HEK293 (cell line): Measurements from ENCODE around the gene SZT2.

Experiments used
- CTCF ChIA-PET: fragments of 350-600 bp; formaldehyde crosslinking; extraction: SDS; loops from one replicate; lab custom pipeline; 2021; ENCODE audit warnings: antibody characterized with exemption; lab: Yijun Ruan, JAX
- POLR2A ChIA-PET: fragments of 300-600 bp; formaldehyde crosslinking; extraction: SDS; loops from one replicate; lab custom pipeline; 2020; ENCODE audit warnings: antibody characterized with exemption, inconsistent platforms; lab: Yijun Ruan, JAX
- H3K27ac ChIP-seq: fragments of 200-500 bp; sonication (Bioruptor generic); 2 replicates; pipeline ENCODE4 v1.5.1; 2014; ENCODE audit warnings: low read depth, low read length, control low read depth, inconsistent platforms; ENCODE audit errors: extremely low read depth
- H3K36me3 ChIP-seq, 2 experiments: fragments of 200-500 bp in 1 of 2; sonication (Bioruptor generic) in 1 of 2; 1 replicate in 1 of 2; 2 replicates in 1 of 2; pipeline ENCODE4 v1.5.1; 2014 to 2017; ENCODE audit warnings: inconsistent platforms in 2 of 2, low read length in 2 of 2; ENCODE audit not compliant: control insufficient read depth in 2 of 2, insufficient read depth in 1 of 2
- H3K4me1 ChIP-seq: fragments of 200-500 bp; sonication (Bioruptor generic); 2 replicates; pipeline ENCODE4 v1.5.1; 2014; ENCODE audit warnings: mild to moderate bottlenecking, low read length, inconsistent platforms; ENCODE audit not compliant: control insufficient read depth, insufficient read depth
- H3K4me3 ChIP-seq: 2 replicates; pipeline ENCODE4 v1.5.1; 2011; ENCODE audit warnings: low read depth, mild to moderate bottlenecking, control low read depth, low read length, moderate library complexity
- H3K9me3 ChIP-seq: fragments of 200-500 bp; sonication (Bioruptor generic); 2 replicates; pipeline ENCODE4 v1.5.1; 2014; ENCODE audit warnings: low read depth, low read length, inconsistent platforms; ENCODE audit not compliant: control insufficient read depth, insufficient read depth
- MYNN ChIP-seq: fragments of 450-650 bp; formaldehyde crosslinking; IDR thresholded peaks from 2 replicates; pipeline ENCODE4 v1.5.1; 2016; ENCODE audit warnings: missing biosample characterization, missing genetic modification characterization, borderline replicate concordance
- OSR2 ChIP-seq: fragments of 450-650 bp; formaldehyde crosslinking; IDR thresholded peaks from 2 replicates; pipeline ENCODE4 v1.5.1; 2016; ENCODE audit warnings: missing biosample characterization, missing genetic modification characterization
- SCRT2 ChIP-seq: fragments of 450-650 bp; formaldehyde crosslinking; IDR thresholded peaks from 2 replicates; pipeline ENCODE4 v1.5.1; 2016; ENCODE audit warnings: missing biosample characterization, missing genetic modification characterization
- TCF7L2 ChIP-seq: IDR thresholded peaks from 2 replicates; pipeline ENCODE4 v1.6.1; 2011; ENCODE audit warnings: low read depth, mild to moderate bottlenecking, inconsistent platforms, low read length, moderate library complexity, borderline replicate concordance
- WT1 ChIP-seq: fragments of 450-650 bp; formaldehyde crosslinking; IDR thresholded peaks from 2 replicates; pipeline ENCODE4 v1.5.1; 2016; ENCODE audit warnings: missing biosample characterization, missing genetic modification characterization
- YY1 ChIP-seq: fragments of 450-650 bp; formaldehyde crosslinking; IDR thresholded peaks from 2 replicates; pipeline ENCODE4 v1.5.1; 2018; ENCODE audit warnings: missing biosample characterization, missing genetic modification characterization
- ZBTB1 ChIP-seq: fragments of 450-650 bp; formaldehyde crosslinking; IDR thresholded peaks from 2 replicates; pipeline ENCODE4 v1.5.1; 2016; ENCODE audit warnings: missing biosample characterization, missing genetic modification characterization
- ZBTB20 ChIP-seq: fragments of 450-650 bp; formaldehyde crosslinking; IDR thresholded peaks from 2 replicates; pipeline ENCODE4 v1.5.1; 2016; ENCODE audit warnings: missing biosample characterization, missing genetic modification characterization
- ZBTB48 ChIP-seq: fragments of 450-650 bp; formaldehyde crosslinking; IDR thresholded peaks from 2 replicates; pipeline ENCODE4 v1.5.1; 2016; ENCODE audit warnings: missing biosample characterization, missing genetic modification characterization
- ZNF184 ChIP-seq: fragments of 450-650 bp; IDR thresholded peaks from 2 replicates; pipeline ENCODE4 v1.5.1; 2018; ENCODE audit warnings: missing biosample characterization, mild to moderate bottlenecking, missing genetic modification characterization
- ZNF202 ChIP-seq: fragments of 450-650 bp; formaldehyde crosslinking; IDR thresholded peaks from 2 replicates; pipeline ENCODE4 v1.5.1; 2016; ENCODE audit warnings: missing biosample characterization, missing genetic modification characterization, borderline replicate concordance
- ZNF311 ChIP-seq: fragments of 450-650 bp; formaldehyde crosslinking; IDR thresholded peaks from 2 replicates; pipeline ENCODE4 v1.5.1; 2017; ENCODE audit warnings: missing biosample characterization, missing genetic modification characterization, borderline replicate concordance
- ZNF394 ChIP-seq: fragments of 450-650 bp; formaldehyde crosslinking; IDR thresholded peaks from 2 replicates; pipeline ENCODE4 v1.5.1; 2016; ENCODE audit warnings: missing biosample characterization, missing genetic modification characterization, mild to moderate bottlenecking, moderate library complexity, borderline replicate concordance
- ZNF544 ChIP-seq: fragments of 450-650 bp; formaldehyde crosslinking; IDR thresholded peaks from 2 replicates; pipeline ENCODE4 v1.5.0; 2017; ENCODE audit warnings: missing biosample characterization, missing genetic modification characterization
- ZNF791 ChIP-seq: fragments of 450-650 bp; formaldehyde crosslinking; IDR thresholded peaks from 2 replicates; pipeline ENCODE4 v1.5.1; 2016; ENCODE audit warnings: missing biosample characterization, missing genetic modification characterization
- ZNF830 ChIP-seq: fragments of 450-650 bp; IDR thresholded peaks from 2 replicates; pipeline ENCODE4 v1.5.0; 2018; ENCODE audit warnings: missing biosample characterization, missing genetic modification characterization, low read depth, mild to moderate bottlenecking, moderate library complexity
- TF ChIP-seq, protein P1 (sequence below): fragments of 450-650 bp; formaldehyde crosslinking; IDR thresholded peaks from 2 replicates; pipeline ENCODE4 v1.5.1; 2016; ENCODE audit warnings: missing biosample characterization, missing genetic modification characterization
- TF ChIP-seq, protein P2 (sequence below): fragments of 450-650 bp; formaldehyde crosslinking; conservative IDR thresholded peaks from 2 replicates; pipeline ENCODE4 v1.5.1; 2016; ENCODE audit warnings: low read depth, missing biosample characterization, missing genetic modification characterization
- TF ChIP-seq, protein P3 (sequence below): fragments of 450-650 bp; formaldehyde crosslinking; IDR thresholded peaks from 2 replicates; pipeline ENCODE4 v1.5.1; 2016; ENCODE audit warnings: missing biosample characterization, missing genetic modification characterization
- TF ChIP-seq, protein P4 (sequence below): fragments of 450-650 bp; formaldehyde crosslinking; IDR thresholded peaks from 2 replicates; pipeline ENCODE4 v1.5.1; 2016; ENCODE audit warnings: missing biosample characterization, missing genetic modification characterization
- TF ChIP-seq, protein P5 (sequence below): fragments of 450-650 bp; formaldehyde crosslinking; IDR thresholded peaks from 2 replicates; pipeline ENCODE4 v1.5.1; 2016; ENCODE audit warnings: missing biosample characterization, missing genetic modification characterization

SZT2 gene

DNA sequence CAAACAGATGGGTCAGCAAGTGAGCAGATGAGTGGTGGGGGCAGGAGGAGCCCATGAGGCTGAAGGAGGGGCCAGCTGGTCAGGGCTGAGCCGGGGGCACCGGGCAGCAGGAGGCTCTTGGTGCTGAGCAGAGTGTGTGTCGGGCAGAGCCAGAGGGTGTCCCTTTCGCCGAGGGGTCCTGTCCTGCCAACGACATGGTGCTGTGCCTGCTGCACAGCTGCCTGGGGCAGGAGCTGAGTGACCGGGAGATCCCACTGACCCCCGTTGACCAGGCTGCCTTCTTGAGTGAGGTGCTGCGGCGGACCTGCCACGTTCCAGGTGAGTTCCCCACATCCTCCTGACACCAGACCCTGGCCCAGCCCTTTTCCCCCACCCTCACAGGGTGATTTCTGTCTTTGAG is 36.5 kb downstream of the SZT2 start (continued):
- TF ChIP-seq, protein P1, sequence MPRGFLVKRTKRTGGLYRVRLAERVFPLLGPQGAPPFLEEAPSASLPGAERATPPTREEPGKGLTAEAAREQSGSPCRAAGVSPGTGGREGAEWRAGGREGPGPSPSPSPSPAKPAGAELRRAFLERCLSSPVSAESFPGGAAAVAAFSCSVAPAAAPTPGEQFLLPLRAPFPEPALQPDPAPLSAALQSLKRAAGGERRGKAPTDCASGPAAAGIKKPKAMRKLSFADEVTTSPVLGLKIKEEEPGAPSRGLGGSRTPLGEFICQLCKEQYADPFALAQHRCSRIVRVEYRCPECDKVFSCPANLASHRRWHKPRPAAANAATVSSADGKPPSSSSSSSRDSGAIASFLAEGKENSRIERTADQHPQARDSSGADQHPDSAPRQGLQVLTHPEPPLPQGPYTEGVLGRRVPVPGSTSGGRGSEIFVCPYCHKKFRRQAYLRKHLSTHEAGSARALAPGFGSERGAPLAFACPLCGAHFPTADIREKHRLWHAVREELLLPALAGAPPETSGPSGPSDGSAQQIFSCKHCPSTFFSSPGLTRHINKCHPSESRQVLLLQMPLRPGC (tag by site-specific recombination): no peak
- no peak for TF ChIP-seq ZNF544 (tag by site-specific recombination)
- TF ChIP-seq ZNF791 (tag by site-specific recombination): no peak

DNA sequence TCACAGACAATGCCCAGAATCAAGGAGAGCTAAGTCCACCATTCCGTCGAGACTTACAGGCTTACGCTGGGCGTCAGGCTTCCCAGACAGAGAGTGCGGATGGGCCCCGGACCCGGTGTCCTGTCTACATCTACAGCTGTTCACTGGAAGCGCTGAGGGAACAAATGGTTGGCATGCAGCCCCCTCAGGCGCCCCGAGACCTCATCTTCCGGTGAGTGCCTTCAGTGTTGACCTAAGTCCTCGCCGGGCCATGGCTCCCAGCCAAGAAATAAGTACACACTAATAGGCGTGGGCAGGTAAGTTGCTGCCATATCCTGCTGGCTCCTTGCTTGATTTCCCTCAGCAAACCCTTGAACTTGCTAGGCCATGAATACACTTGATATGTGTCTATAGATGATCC is 37.8 kb downstream of the SZT2 start:
- H3K36me3 ChIP-seq: peaks cover 12 to 100% of the 10 kb centered on the region in 2 experiments
- POLR2A ChIA-PET: no interaction called here
- H3K27ac ChIP-seq: no peak overlapping the region
- TF ChIP-seq ZNF830 (tag by site-specific recombination) (no peak), ZBTB48 (tag by site-specific recombination) (no peak), ZNF184 (tag by site-specific recombination) (no peak), WT1 (no peak), MYNN (tag by site-specific recombination) (no peak), ZBTB1 (no peak), SCRT2 (tag by site-specific recombination) (no peak), ZNF202 (no peak)
- TF ChIP-seq, protein P2, sequence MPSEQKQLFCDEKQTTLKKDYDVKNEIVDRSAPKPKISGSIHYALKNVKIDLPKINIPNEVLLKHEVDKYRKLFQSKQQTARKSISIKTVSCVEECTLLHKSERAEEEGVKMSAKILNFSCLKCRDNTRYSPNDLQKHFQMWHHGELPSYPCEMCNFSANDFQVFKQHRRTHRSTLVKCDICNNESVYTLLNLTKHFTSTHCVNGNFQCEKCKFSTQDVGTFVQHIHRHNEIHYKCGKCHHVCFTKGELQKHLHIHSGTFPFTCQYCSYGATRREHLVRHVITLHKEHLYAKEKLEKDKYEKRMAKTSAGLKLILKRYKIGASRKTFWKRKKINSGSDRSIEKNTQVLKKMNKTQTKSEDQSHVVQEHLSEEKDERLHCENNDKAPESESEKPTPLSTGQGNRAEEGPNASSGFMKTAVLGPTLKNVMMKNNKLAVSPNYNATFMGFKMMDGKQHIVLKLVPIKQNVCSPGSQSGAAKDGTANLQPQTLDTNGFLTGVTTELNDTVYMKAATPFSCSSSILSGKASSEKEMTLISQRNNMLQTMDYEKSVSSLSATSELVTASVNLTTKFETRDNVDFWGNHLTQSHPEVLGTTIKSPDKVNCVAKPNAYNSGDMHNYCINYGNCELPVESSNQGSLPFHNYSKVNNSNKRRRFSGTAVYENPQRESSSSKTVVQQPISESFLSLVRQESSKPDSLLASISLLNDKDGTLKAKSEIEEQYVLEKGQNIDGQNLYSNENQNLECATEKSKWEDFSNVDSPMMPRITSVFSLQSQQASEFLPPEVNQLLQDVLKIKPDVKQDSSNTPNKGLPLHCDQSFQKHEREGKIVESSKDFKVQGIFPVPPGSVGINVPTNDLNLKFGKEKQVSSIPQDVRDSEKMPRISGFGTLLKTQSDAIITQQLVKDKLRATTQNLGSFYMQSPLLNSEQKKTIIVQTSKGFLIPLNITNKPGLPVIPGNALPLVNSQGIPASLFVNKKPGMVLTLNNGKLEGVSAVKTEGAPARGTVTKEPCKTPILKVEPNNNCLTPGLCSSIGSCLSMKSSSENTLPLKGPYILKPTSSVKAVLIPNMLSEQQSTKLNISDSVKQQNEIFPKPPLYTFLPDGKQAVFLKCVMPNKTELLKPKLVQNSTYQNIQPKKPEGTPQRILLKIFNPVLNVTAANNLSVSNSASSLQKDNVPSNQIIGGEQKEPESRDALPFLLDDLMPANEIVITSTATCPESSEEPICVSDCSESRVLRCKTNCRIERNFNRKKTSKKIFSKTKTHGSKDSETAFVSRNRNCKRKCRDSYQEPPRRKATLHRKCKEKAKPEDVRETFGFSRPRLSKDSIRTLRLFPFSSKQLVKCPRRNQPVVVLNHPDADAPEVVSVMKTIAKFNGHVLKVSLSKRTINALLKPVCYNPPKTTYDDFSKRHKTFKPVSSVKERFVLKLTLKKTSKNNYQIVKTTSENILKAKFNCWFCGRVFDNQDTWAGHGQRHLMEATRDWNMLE (tag by site-specific recombination): no peak
- TF ChIP-seq, protein P3, sequence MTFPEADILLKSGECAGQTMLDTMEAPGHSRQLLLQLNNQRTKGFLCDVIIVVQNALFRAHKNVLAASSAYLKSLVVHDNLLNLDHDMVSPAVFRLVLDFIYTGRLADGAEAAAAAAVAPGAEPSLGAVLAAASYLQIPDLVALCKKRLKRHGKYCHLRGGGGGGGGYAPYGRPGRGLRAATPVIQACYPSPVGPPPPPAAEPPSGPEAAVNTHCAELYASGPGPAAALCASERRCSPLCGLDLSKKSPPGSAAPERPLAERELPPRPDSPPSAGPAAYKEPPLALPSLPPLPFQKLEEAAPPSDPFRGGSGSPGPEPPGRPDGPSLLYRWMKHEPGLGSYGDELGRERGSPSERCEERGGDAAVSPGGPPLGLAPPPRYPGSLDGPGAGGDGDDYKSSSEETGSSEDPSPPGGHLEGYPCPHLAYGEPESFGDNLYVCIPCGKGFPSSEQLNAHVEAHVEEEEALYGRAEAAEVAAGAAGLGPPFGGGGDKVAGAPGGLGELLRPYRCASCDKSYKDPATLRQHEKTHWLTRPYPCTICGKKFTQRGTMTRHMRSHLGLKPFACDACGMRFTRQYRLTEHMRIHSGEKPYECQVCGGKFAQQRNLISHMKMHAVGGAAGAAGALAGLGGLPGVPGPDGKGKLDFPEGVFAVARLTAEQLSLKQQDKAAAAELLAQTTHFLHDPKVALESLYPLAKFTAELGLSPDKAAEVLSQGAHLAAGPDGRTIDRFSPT (tag by site-specific recombination): no peak
- TF ChIP-seq, protein P4, sequence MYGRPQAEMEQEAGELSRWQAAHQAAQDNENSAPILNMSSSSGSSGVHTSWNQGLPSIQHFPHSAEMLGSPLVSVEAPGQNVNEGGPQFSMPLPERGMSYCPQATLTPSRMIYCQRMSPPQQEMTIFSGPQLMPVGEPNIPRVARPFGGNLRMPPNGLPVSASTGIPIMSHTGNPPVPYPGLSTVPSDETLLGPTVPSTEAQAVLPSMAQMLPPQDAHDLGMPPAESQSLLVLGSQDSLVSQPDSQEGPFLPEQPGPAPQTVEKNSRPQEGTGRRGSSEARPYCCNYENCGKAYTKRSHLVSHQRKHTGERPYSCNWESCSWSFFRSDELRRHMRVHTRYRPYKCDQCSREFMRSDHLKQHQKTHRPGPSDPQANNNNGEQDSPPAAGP: no peak
- TF ChIP-seq, all 188 proteins: peak for 0
- H3K4me1 ChIP-seq: no peaks in the 10 kb centered on the region
- no peak overlapping the region for H3K4me3 ChIP-seq
- H3K9me3 ChIP-seq: no peaks in the 10 kb centered on the region
- CTCF ChIA-PET: interaction anchor here (0.5 to 1.0 kb wide), 2 partner anchors 620 to 1083 kb away, joined by 3 to 5 read pairs; no protein-coding TSS in a partner anchor

DNA sequence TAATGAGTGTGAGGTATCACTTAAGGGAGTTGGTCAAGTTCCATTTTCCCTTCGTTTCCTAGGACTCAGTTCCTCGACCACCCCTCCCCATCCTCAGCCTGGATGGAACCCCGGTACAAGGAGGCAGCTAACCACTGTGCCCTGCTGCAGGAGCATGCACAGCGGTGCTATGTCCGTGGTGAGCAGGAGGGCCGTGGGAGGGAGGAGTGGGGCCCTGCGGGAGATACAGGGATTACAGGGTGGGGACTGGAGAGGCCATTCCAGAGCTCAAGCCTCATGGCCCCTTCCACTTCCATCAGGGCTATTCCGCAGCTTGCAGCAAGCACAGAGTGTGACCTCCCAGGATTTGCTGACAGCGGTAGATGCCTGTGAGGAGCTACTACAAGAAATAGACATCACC is 38.2 kb downstream of the SZT2 start:
- no peak overlapping the region for H3K4me3 ChIP-seq
- H3K4me1 ChIP-seq: no peaks in the 10 kb centered on the region
- H3K36me3 ChIP-seq: peaks cover 15 to 100% of the 10 kb centered on the region in 2 experiments
- POLR2A ChIA-PET: no interaction called here
- H3K27ac ChIP-seq: no peak overlapping the region
- no peaks in the 10 kb centered on the region for H3K9me3 ChIP-seq
- CTCF ChIA-PET: no interaction called here
- no peak for TF ChIP-seq YY1 (tag by site-specific recombination)
- TF ChIP-seq ZBTB20 (tag by site-specific recombination): no peak
- TF ChIP-seq, protein P5, sequence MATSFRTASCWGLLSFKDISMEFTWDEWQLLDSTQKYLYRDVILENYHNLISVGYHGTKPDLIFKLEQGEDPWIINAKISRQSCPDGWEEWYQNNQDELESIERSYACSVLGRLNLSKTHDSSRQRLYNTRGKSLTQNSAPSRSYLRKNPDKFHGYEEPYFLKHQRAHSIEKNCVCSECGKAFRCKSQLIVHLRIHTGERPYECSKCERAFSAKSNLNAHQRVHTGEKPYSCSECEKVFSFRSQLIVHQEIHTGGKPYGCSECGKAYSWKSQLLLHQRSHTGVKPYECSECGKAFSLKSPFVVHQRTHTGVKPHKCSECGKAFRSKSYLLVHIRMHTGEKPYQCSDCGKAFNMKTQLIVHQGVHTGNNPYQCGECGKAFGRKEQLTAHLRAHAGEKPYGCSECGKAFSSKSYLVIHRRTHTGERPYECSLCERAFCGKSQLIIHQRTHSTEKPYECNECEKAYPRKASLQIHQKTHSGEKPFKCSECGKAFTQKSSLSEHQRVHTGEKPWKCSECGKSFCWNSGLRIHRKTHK (tag by site-specific recombination): no peak
- TF ChIP-seq ZNF311: no peak
- TF ChIP-seq TCF7L2: no peak
- TF ChIP-seq, protein P1 (tag by site-specific recombination): no peak
- no peak for TF ChIP-seq ZNF394
- no peak for TF ChIP-seq OSR2 (tag by site-specific recombination)
